ENCODE data around the gene TBX4. TPM values are rescaled to one million over a fixed set of nuclear protein-coding genes. Genes with fewer than 3 reads are reported as not detected.
"Not testable (repeated sequence)": the region's sequence is repeated elsewhere in the genome, so short reads cannot be mapped to it uniquely, and the experiment has no call there.

Gene TBX4
- total RNA-seq, 1 experiment from 2014 or later: not detected

DNA sequence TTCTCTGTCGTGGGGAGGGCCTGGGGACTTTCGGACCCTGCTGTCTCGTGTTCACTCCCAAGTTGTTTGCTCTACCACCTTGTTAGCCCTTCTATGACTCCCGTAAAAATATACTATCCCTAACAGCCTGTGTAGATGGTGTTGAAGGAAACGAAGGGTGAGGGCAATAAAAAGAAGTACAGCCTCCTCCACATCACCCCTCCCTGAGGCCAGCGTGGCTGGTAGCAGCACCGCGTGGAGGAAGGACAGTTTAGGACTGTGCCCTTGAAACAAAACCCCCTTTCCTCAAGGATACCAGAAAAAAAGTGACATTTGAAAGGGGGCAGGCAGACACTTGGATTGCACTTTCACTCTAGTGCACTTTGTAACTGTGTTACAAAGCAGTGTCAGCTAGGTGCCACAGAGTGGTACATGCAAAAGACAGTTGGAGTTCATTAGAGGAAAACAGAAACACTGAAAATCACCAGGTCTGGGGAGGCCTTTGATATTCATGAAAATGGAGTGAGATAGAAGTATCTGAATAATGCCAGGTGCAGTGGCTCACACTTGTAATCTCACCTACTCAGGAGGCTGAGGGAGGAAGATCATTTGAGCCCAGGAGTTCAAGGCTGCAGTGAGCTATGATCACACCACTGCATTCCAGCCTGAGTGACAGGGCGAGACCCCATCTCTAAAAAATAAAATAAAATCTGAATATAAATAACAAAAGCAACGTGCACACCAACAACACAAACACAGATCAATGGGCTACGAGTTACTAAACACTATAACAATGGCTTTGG, 53.8 kb downstream of the TBX4 start:
- Mint-ChIP-seq H3K27me3 (ENCODE audit: unreplicated experiment) (no peaks in the 10 kb centered on the region), H3K4me3 (ENCODE audit: low read depth, unreplicated experiment) (no peak overlapping the region), H3K36me3 (ENCODE audit: insufficient read depth, unreplicated experiment) (no peaks in the 10 kb centered on the region), H3K9me3 (ENCODE audit: low read depth, unreplicated experiment) (no peaks in the 10 kb centered on the region), H3K4me1 (ENCODE audit: low read depth, unreplicated experiment) (no peaks in the 10 kb centered on the region), H3K27ac (ENCODE audit: unreplicated experiment) (no peak overlapping the region)
- DNase-seq: no peak
- CTCF ChIA-PET: no interaction called here
- no TSS peak for BruUV-seq (replicated peaks)
- intact Hi-C loops (cut with micrococcal nuclease; ENCODE audit: unreplicated experiment): no loop called here
- no peak for TF ChIP-seq CTCF (IDR thresholded peaks at IDR 0.05; ENCODE audit: unreplicated experiment)

GRCh38 chr17:61507383-61508066, 55.3 kb downstream of the TBX4 start:
- no peak for TF ChIP-seq CTCF (IDR thresholded peaks at IDR 0.05; ENCODE audit: unreplicated experiment)
- no peaks in the 10 kb centered on the region for H3K36me3 Mint-ChIP-seq (ENCODE audit: insufficient read depth, unreplicated experiment)
- DNase-seq: no peak
- no peaks in the 10 kb centered on the region for H3K9me3 Mint-ChIP-seq (ENCODE audit: low read depth, unreplicated experiment)
- CTCF ChIA-PET: no interaction called here
- no peak overlapping the region for H3K4me3 Mint-ChIP-seq (ENCODE audit: low read depth, unreplicated experiment)
- BruUV-seq (replicated peaks): no TSS peak
- intact Hi-C loops (cut with micrococcal nuclease; ENCODE audit: unreplicated experiment): no loop called here
- H3K4me1 Mint-ChIP-seq (ENCODE audit: low read depth, unreplicated experiment): no peaks in the 10 kb centered on the region
- H3K27ac Mint-ChIP-seq (ENCODE audit: unreplicated experiment): no peak overlapping the region
- no peaks in the 10 kb centered on the region for H3K27me3 Mint-ChIP-seq (ENCODE audit: unreplicated experiment)

DNA sequence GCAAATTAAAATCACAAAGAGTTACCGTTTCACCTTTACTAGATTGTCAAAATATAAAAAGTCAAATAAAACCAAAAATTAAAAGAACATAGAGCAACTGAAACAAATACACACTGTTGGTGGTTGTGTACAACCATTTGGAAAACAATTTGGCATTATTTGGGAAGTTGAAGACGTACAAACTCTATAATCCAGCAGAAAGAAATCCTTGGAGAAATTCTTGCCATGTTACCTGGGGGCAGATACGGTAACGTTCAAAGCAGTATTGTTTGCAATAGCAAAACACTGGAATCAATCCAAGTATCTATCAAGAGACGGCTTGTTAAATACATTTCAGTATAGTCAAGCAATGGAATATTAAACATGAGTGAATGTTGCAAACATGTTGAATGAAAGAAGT, 56.7 kb downstream of the TBX4 start:
- no peak overlapping the region for H3K27ac Mint-ChIP-seq (ENCODE audit: unreplicated experiment)
- H3K9me3 Mint-ChIP-seq (ENCODE audit: low read depth, unreplicated experiment): no peaks in the 10 kb centered on the region
- H3K27me3 Mint-ChIP-seq (ENCODE audit: unreplicated experiment): no peaks in the 10 kb centered on the region
- no peaks in the 10 kb centered on the region for H3K4me1 Mint-ChIP-seq (ENCODE audit: low read depth, unreplicated experiment)
- intact Hi-C loops (cut with micrococcal nuclease; ENCODE audit: unreplicated experiment): no loop called here
- BruUV-seq (replicated peaks): no TSS peak
- H3K36me3 Mint-ChIP-seq (ENCODE audit: insufficient read depth, unreplicated experiment): no peaks in the 10 kb centered on the region
- TF ChIP-seq CTCF (IDR thresholded peaks at IDR 0.05; ENCODE audit: unreplicated experiment): no peak
- DNase-seq: no peak
- CTCF ChIA-PET: no interaction called here
- H3K4me3 Mint-ChIP-seq (ENCODE audit: low read depth, unreplicated experiment): no peak overlapping the region

- BruUV-seq (replicated peaks); H3K36me3 Mint-ChIP-seq (ENCODE audit: insufficient read depth, unreplicated experiment); CTCF ChIA-PET; DNase-seq; H3K4me3 Mint-ChIP-seq (ENCODE audit: low read depth, unreplicated experiment); H3K27ac Mint-ChIP-seq (ENCODE audit: unreplicated experiment); H3K27me3 Mint-ChIP-seq (ENCODE audit: unreplicated experiment); H3K4me1 Mint-ChIP-seq (ENCODE audit: low read depth, unreplicated experiment); intact Hi-C loops (cut with micrococcal nuclease; ENCODE audit: unreplicated experiment); H3K9me3 Mint-ChIP-seq (ENCODE audit: low read depth, unreplicated experiment): not testable (repeated sequence)
Measured at GRCh38 chr17:61509454-61509853, 57.2 kb downstream of the TBX4 start.

DNA sequence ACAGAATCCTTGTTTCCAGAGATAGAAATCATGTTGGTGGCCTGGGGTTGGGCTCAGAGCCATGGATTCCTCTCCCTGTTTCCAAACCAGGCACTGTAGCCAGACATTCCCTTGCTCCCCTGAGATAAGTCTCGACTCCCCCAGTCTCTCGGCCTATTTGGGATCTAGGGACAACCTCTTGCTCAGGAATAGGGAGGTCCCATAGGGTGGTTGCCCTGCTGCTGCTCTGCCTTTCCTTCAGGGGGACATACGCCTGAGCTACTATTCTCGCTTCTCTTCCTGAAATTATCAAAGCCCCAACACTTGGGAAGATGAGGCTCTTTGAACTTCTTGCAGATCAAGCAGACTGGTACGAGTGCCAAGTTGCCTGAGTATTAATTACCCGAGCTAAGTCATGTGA, 58.0 kb downstream of the TBX4 start:
- H3K36me3 Mint-ChIP-seq (ENCODE audit: insufficient read depth, unreplicated experiment): no peaks in the 10 kb centered on the region
- H3K4me3 Mint-ChIP-seq (ENCODE audit: low read depth, unreplicated experiment): no peak overlapping the region
- intact Hi-C loops (cut with micrococcal nuclease; ENCODE audit: unreplicated experiment): no loop called here
- CTCF ChIA-PET: no interaction called here
- H3K9me3 Mint-ChIP-seq (ENCODE audit: low read depth, unreplicated experiment): no peaks in the 10 kb centered on the region
- H3K27ac Mint-ChIP-seq (ENCODE audit: unreplicated experiment): no peak overlapping the region
- BruUV-seq (replicated peaks): no TSS peak
- TF ChIP-seq CTCF (IDR thresholded peaks at IDR 0.05; ENCODE audit: unreplicated experiment): no peak
- H3K4me1 Mint-ChIP-seq (ENCODE audit: low read depth, unreplicated experiment): no peaks in the 10 kb centered on the region
- no peaks in the 10 kb centered on the region for H3K27me3 Mint-ChIP-seq (ENCODE audit: unreplicated experiment)
- DNase-seq: no peak
